HG03175 (cell line): ENCODE measurements around the gene NEURL1.

Experiments used
- ATAC-seq: cut with Tn5 transposase; IDR thresholded peaks from one replicate; pipeline ENCODE4 v1.9.1; 2021; ENCODE audit warnings: mild to moderate bottlenecking, moderate library complexity; ENCODE audit not compliant: unreplicated experiment

NEURL1 gene

GRCh38 chr10:103557455-103557854 lies 64.0 kb downstream of the NEURL1 start:
- no peak for ATAC-seq

DNA sequence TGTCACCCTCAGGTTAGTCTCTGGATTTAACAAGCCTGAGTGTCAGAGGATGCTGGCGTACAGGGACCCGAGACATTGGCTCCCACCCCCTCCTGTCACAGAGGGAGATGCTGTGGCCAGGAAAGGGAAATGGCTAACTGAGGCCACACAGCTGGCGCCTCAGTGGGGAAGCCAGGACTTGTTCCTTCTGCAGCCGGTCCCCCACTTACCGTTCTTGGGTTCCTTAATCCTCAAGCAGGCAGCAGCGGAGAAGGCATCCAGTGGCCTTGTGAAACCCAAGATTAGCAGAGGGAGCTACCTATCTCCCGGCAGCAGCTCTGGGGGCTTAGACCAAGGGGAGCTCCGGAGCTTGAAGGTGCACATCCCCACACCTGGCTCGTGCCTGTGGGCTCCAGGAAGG lies 65.4 kb downstream of the NEURL1 start:
- ATAC-seq = no peak

GRCh38 chr10:103559776-103560175 lies 66.3 kb downstream of the NEURL1 start:
- ATAC-seq = no peak

- ATAC-seq = no peak
Measured at GRCh38 chr10:103560886-103561285, 67.4 kb downstream of the NEURL1 start.

- no peak for ATAC-seq
Measured at GRCh38 chr10:103562383-103562782, 68.9 kb downstream of the NEURL1 start.

- no peak for ATAC-seq
Measured at GRCh38 chr10:103563231-103564115, 70.0 kb downstream of the NEURL1 start.

- no peak for ATAC-seq
Measured at GRCh38 chr10:103564116-103564501, 70.6 kb downstream of the NEURL1 start.

GRCh38 chr10:103564776-103565520 lies 71.4 kb downstream of the NEURL1 start:
- no peak for ATAC-seq

GRCh38 chr10:103566536-103566935 lies 73.0 kb downstream of the NEURL1 start:
- no peak for ATAC-seq

DNA sequence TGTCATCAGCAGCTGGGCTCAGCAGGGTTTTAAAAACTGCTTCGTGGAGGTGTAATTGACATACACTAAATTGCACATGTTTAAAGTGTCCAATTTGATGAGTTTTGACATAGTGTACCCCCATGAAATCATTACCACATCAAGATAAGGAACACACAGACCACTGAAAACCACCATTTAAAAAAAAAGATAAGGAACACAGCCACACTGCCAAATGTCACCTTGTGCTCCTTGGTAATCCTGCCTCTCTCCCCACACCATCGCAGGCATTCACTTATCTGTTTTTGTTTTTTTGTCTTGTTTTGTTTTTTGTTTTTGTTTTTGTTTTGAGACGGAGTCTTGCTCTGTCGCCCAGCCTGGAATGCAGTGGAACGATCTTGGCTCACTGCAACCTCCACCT lies 75.0 kb downstream of the NEURL1 start:
- no peak for ATAC-seq

- ATAC-seq = no peak
Measured at GRCh38 chr10:103569896-103570295, 76.4 kb downstream of the NEURL1 start.

GRCh38 chr10:103570844-103571655 lies 77.5 kb downstream of the NEURL1 start:
- no peak for ATAC-seq

- ATAC-seq = no peak
Measured at GRCh38 chr10:103571656-103571975, 78.1 kb downstream of the NEURL1 start.

DNA sequence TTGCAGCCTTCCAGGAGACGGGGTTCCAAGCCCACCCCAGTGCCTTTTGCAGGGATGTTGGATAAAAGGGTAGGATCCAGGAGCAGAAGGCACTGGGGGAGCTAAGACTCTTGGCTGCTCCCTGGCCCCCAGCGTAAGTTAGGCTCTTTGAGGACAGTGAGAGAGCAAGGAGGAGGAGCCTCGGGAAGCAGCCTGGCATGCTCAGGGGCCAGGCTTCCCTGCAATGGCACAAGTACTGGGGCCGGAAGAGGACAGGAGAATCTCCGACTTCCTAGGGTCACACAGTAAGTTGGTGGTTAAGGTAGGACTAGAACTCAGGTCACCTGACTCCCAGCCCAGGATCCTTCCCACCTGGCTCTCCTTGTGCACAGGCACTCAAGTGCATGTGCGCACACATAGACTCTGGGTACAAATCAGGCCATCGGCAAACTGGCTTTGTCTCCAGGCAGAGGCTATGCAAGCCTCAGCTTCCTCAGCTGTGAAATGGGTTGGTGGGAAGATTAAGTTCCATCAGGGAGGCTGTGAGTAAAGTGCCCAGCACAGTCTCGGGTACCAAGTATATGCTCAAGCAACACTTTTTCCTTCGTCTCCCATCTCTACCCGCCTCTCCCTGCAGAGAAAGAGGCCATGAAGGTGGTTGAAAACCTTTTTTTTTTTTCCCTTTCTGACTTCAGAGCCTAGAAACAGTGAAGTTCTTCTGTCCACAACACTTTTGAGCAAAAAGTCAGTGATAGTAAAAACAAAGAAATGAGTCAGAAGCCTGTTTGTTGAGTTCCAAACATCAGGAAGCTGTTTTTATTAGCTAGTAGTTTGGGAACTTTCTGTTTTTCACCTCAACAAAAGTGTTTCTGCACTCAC lies 79.1 kb downstream of the NEURL1 start:
- no peak for ATAC-seq

DNA sequence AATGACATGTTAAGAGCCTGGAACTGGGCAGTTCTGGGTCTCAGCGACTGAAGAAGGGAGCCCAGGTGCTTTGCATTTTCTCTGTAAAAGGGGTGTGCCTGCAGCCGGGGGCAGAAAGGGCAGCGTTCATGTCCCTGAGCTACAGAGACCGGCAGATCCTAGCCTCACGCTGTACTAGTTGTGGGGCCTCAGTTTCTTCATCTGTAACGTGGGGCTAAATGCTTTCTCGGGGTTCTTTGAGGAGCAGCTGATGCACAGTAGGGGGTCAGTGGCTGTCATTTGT lies 79.6 kb downstream of the NEURL1 start:
- no peak for ATAC-seq

DNA sequence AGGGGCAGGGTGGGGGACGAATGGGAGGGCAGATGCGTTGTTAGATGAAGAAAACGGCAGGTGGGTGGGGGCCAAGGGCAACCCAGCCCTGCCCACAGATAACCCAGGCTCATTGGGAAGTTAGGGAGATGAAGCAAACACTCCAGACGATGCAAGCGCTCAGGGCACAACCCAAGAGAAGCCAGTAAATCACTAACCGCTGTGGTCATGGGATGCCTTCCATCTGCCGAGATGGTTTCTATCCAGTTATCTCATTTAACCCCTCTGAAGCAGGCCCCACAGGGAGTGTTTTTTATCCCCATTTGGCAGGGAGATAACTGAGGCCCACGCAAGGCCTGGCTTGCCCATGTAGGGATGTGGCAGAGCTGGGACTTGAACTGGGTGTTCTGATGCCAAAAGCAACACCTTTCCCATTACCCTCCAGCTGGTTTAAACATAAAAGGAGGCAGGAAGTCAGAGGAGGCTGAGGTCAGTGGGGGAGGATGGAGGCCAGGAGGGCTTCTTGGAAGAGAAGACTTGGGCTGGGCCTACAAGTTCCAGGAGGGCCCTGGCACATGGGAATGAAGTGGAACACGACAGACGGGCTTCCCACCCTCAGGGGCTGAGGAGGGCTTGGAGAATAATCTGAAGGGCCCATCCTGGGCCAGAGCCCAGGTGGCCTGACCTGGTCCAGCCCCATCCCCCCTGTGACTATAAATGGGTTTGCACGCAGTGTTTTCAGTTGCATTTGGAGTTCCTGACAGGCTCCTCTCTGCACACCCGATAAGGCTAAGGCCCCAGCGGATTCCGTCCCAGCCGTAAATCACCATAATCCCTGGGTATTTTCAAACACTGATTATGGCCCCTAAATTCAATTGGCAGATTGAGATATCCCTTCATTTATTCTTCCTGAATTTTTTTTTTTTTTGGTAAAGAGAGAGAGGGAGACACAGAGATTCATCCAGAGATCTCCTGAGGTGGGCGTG lies 80.9 kb downstream of the NEURL1 start:
- no peak for ATAC-seq

GRCh38 chr10:103575416-103576075 lies 82.0 kb downstream of the NEURL1 start:
- no peak for ATAC-seq

DNA sequence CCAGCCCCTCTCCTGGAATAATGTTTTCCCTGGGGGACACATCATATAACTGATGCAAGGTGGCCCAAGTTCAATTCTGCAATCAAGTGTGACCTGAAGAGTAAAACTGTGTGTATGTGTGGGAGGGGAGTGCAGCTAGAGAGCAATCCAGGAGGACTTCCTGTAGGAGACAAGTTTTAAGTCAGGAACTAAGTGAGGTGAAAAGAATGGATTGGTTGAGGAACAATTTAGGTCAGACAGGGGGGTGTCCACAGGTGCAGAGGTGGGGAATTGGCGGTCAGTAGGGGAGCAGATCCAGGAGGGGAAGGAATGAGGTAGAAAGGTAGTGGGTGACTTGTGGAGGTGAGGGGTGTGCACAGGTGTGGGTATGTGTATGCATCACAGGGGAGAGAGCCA lies 82.6 kb downstream of the NEURL1 start:
- ATAC-seq = no peak

DNA sequence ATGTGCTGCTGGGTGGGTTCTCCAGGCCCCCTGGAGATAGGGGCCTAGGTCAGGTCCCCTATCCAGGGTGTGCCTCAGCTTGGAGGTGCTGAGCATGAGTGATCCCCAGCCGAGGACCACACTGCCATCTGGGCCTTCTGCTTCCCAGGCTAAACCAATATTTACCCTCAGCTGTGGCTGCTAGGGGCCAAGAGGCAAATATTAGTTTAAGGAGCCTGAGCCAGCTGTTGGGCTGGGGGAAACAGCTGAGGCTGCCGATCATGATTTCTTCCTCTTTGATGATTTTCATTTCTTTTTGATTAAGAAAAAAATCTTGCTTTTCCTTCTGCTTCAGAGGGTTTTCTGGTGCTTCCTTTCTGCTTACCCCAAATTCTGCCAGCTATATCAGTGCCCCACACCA lies 83.4 kb downstream of the NEURL1 start:
- no peak for ATAC-seq
